ENCODE data around the gene LIPG.

The LIPG gene

GRCh38 chr18:49639643-49640391 lies 78.0 kb downstream of the LIPG start:
- TF ChIP-seq, protein P1, sequence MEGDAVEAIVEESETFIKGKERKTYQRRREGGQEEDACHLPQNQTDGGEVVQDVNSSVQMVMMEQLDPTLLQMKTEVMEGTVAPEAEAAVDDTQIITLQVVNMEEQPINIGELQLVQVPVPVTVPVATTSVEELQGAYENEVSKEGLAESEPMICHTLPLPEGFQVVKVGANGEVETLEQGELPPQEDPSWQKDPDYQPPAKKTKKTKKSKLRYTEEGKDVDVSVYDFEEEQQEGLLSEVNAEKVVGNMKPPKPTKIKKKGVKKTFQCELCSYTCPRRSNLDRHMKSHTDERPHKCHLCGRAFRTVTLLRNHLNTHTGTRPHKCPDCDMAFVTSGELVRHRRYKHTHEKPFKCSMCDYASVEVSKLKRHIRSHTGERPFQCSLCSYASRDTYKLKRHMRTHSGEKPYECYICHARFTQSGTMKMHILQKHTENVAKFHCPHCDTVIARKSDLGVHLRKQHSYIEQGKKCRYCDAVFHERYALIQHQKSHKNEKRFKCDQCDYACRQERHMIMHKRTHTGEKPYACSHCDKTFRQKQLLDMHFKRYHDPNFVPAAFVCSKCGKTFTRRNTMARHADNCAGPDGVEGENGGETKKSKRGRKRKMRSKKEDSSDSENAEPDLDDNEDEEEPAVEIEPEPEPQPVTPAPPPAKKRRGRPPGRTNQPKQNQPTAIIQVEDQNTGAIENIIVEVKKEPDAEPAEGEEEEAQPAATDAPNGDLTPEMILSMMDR (IDR thresholded peaks at IDR 0.05; ENCODE audit: insufficient read depth, missing control alignments): no peak
- DNase-seq (ENCODE audit: insufficient read length, low spot score) (no peak), FAIRE-seq (no peak)

GRCh38 chr18:49640741-49641140 lies 78.9 kb downstream of the LIPG start:
- TF ChIP-seq, protein P1 (IDR thresholded peaks at IDR 0.05; ENCODE audit: insufficient read depth, missing control alignments): no peak
- DNase-seq (ENCODE audit: insufficient read length, low spot score) (no peak), FAIRE-seq (no peak)

- FAIRE-seq (no peak), DNase-seq (ENCODE audit: insufficient read length, low spot score) (no peak)
- TF ChIP-seq, protein P1 (IDR thresholded peaks at IDR 0.05; ENCODE audit: insufficient read depth, missing control alignments): no peak
Observed at GRCh38 chr18:49645196-49645595, 83.3 kb downstream of the LIPG start.

DNA sequence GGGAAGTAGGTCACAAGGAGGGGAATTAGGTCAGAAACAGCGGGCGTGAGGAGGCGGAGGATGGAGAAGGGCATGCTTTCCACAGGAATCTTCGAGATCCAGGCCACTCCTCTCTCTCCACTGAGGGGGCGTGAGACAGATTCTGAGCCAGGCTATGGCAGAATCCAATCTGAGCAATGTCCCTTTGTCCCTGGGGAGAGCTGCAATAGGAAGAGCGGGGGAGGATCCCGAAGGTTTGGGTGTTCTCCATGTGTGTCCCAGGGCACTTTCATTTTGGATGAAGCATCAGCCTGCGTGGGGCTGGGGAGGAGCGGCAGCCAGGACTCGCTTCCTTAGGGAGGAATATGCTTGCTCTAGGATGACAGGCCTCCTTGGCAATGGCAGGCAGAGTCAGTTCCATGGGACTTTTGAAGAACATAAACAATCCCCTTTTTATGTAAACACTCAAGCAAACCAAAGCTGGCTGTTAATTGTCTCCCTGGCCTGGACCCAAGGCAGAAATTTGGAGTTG lies 84.0 kb downstream of the LIPG start:
- no peak for DNase-seq (ENCODE audit: insufficient read length, low spot score)
- TF ChIP-seq, protein P1 (IDR thresholded peaks at IDR 0.05; ENCODE audit: insufficient read depth, missing control alignments): no peak
- FAIRE-seq: no peak

GRCh38 chr18:49646873-49647272 lies 85.0 kb downstream of the LIPG start:
- DNase-seq (ENCODE audit: insufficient read length, low spot score): no peak
- FAIRE-seq: no peak
- TF ChIP-seq, protein P1 (IDR thresholded peaks at IDR 0.05; ENCODE audit: insufficient read depth, missing control alignments): no peak

DNA sequence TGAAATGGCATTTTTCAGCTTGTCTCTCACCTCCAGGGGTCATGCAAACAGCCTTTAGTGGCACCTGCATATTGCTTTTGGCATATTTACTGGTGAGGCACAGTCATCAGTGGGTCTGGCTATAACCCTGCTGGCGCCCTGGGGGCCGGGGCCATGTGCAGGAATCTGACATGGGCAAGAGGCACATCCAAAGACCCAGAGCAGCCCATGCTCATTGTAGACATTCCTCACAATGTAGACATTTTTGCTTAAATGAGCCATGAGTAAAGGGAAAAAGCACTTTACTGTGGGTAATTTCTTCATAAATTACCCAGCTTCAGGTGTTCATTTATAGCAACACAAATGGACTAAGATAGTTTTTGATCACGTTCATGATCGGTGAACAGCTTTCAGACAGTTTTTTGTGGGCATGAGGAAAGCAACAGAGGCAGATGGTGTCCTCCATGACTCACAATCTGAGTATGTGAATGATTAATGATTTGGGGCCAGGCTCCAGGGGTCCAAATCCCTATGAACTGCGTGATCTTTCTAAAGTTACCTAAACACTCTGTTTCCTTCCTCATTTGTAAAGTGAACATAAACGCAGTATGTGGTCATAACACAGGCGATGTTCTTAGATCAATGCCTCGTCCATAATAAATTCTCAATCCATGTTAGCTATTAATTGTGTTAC lies 85.8 kb downstream of the LIPG start:
- TF ChIP-seq, protein P1 (IDR thresholded peaks at IDR 0.05; ENCODE audit: insufficient read depth, missing control alignments): no peak
- no peak for FAIRE-seq
- DNase-seq (ENCODE audit: insufficient read length, low spot score): no peak

DNA sequence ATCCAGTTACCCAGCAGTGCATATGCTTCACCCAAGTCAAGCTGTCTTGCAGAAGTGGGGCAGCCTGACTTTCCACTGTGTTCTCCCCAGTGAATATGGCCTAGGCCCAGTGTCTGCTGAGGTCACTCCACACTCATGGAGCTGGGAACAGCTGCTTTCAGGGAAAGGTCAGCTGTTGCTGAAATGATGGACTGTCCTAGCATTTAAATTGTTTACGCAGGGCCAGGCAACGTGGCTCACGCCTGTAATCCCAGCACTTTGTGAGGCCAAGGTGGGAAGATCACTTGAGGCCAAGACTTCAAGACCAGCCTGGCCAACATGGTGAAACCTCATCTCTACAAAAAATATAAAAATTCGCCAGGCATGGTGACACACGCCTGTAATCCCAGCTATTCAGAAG lies 86.5 kb downstream of the LIPG start:
- no peak for FAIRE-seq
- DNase-seq (ENCODE audit: insufficient read length, low spot score): no peak
- TF ChIP-seq, protein P1 (IDR thresholded peaks at IDR 0.05; ENCODE audit: insufficient read depth, missing control alignments): no peak
